Astrocyte of the cerebellum (primary cell): ENCODE measurements around the gene WWOX.

Experiments
- DNase-seq: peaks from one replicate; pipeline ENCODE4 v3.0.0-alpha.2; 2011; ENCODE audit warnings: low read depth
- H3K4me3 ChIP-seq: 2 replicates; pipeline ENCODE4 v1.5.1; 2011; ENCODE audit warnings: mild to moderate bottlenecking, low read depth, low read length, moderate library complexity
- CTCF ChIP-seq: IDR thresholded peaks from 2 replicates; pipeline ENCODE4 v1.5.1; 2012; ENCODE audit warnings: low read length, low read depth, moderate library complexity, mild to moderate bottlenecking; ENCODE audit errors: missing control alignments
- in situ Hi-C: cut with HindIII; loops from 2 replicates; pipeline ENCODE4 v1.10.0; 2017; ENCODE audit warnings: low sequenced_read_pairs

Gene WWOX

GRCh38 chr16:78584213-78584860 lies 484.9 kb downstream of the WWOX start:
- H3K4me3 ChIP-seq = no peak overlapping the region
- no peak for TF ChIP-seq CTCF
- in situ Hi-C loops = no loop called here
- DNase-seq = no peak

GRCh38 chr16:78584991-78585390 lies 485.5 kb downstream of the WWOX start:
- H3K4me3 ChIP-seq = no peak overlapping the region
- no peak for DNase-seq
- no peak for TF ChIP-seq CTCF
- in situ Hi-C loops = no loop called here

- in situ Hi-C loops = no loop called here
- H3K4me3 ChIP-seq = no peak overlapping the region
- no peak for TF ChIP-seq CTCF
- DNase-seq = no peak
Measured at GRCh38 chr16:78589331-78589730, 489.9 kb downstream of the WWOX start.

- no peak for DNase-seq
- no peak overlapping the region for H3K4me3 ChIP-seq
- in situ Hi-C loops = no loop called here
- no peak for TF ChIP-seq CTCF
Measured at GRCh38 chr16:78591682-78592103, 492.2 kb downstream of the WWOX start.

GRCh38 chr16:78592111-78592510 lies 492.7 kb downstream of the WWOX start:
- no peak overlapping the region for H3K4me3 ChIP-seq
- no peak for TF ChIP-seq CTCF
- no peak for DNase-seq
- in situ Hi-C loops = no loop called here

- H3K4me3 ChIP-seq = no peak overlapping the region
- no peak for TF ChIP-seq CTCF
- no peak for DNase-seq
- in situ Hi-C loops = no loop called here
Measured at GRCh38 chr16:78593352-78593751, 493.9 kb downstream of the WWOX start.
